H1 (cell line): ENCODE measurements around the gene SNW1. TPM values are rescaled to one million over a fixed set of nuclear protein-coding genes. Genes with fewer than 3 reads are reported as not detected.
"Not testable (repeated sequence)": the region's sequence is repeated elsewhere in the genome, so short reads cannot be mapped to it uniquely, and the experiment has no call there.

ENCODE experiments used
- CTCF ChIA-PET: fragments of 300-600 bp; sonication (Branson Sonifier 250); formaldehyde crosslinking; loops from one replicate; lab custom pipeline; 2021; ENCODE audit not compliant: partially characterized antibody; lab: Charles Lee
- POLR2A ChIA-PET: fragments of 300-600 bp; sonication (Branson Sonifier 250); formaldehyde crosslinking; loops from one replicate; lab custom pipeline; 2021; ENCODE audit warnings: inconsistent platforms; ENCODE audit not compliant: partially characterized antibody; lab: Charles Lee
- DNase-seq, 2 experiments: peaks; one replicate each; pipeline versions ENCODE4 v3.0.0 to v3.0.0-alpha.2; 2010 to 2022; ENCODE audit warnings: low spot score in 2 of 2, low read depth in 1 of 2, mixed read lengths in 1 of 2
- FAIRE-seq: peaks from 2 replicates; lab custom pipeline; 2011; peaks lifted over from hg19 to GRCh38; lab: Jason Lieb, UNC
- H2AFZ ChIP-seq: 2 replicates; pipeline ENCODE4 v1.8.1; 2012; ENCODE audit warnings: low read length, inconsistent platforms
- H2AK5ac ChIP-seq: 2 replicates; pipeline ENCODE4 v1.6.1; 2013; ENCODE audit warnings: low read depth, low read length
- H2BK120ac ChIP-seq: replicated peaks from 2 replicates; pipeline ENCODE3; 2013; ENCODE audit warnings: low read depth, low read length, inconsistent platforms
- H2BK12ac ChIP-seq: 2 replicates; pipeline ENCODE4 v1.6.1; 2013; ENCODE audit warnings: low read depth, low read length
- H2BK15ac ChIP-seq: 2 replicates; pipeline ENCODE4 v1.6.1; 2013; ENCODE audit warnings: low read length
- H2BK20ac ChIP-seq: 2 replicates; pipeline ENCODE4 v1.6.1; 2013; ENCODE audit warnings: low read length
- H2BK5ac ChIP-seq: 2 replicates; pipeline ENCODE4 v1.6.1; 2013; ENCODE audit warnings: low read depth, low read length
- H3K14ac ChIP-seq: 2 replicates; pipeline ENCODE4 v1.6.1; 2013; ENCODE audit warnings: inconsistent platforms; ENCODE audit not compliant: insufficient read length
- H3K18ac ChIP-seq: 2 replicates; pipeline ENCODE4 v1.6.1; 2013; ENCODE audit warnings: low read length; ENCODE audit errors: extremely low read depth
- H3K23ac ChIP-seq: 2 replicates; pipeline ENCODE4 v1.6.1; 2013; ENCODE audit warnings: inconsistent platforms; ENCODE audit not compliant: insufficient read length
- H3K23me2 ChIP-seq: 2 replicates; pipeline ENCODE4 v1.6.1; 2013; ENCODE audit warnings: low read depth, low read length
- H3K27ac ChIP-seq: 2 replicates; pipeline ENCODE4 v1.6.1; 2011; ENCODE audit warnings: low read depth, low read length, inconsistent platforms
- H3K27me3 ChIP-seq, 4 experiments: replicated peaks in 1 of 4; 1 replicate in 1 of 4; 2 replicates in 3 of 4; pipeline versions ENCODE4 v1.6.1 to v1.8.1; 2011 to 2013; ENCODE audit warnings: low read length in 3 of 4, mild to moderate bottlenecking in 3 of 4, inconsistent platforms in 2 of 4, mixed read lengths in 2 of 4, moderate library complexity in 1 of 4; ENCODE audit not compliant: control insufficient read depth in 3 of 4, insufficient read depth in 3 of 4; ENCODE audit errors: extremely low read depth in 1 of 4
- H3K36me3 ChIP-seq, 4 experiments: 2 replicates each; pipeline versions ENCODE4 v1.6.1 to v1.8.1; 2011 to 2013; ENCODE audit warnings: mild to moderate bottlenecking in 4 of 4, low read length in 3 of 4, moderate library complexity in 2 of 4, control low read depth in 1 of 4, inconsistent platforms in 1 of 4; ENCODE audit not compliant: insufficient read depth in 4 of 4, control insufficient read depth in 2 of 4
- H3K4ac ChIP-seq: replicated peaks from 2 replicates; pipeline ENCODE3; 2013; ENCODE audit warnings: low read length, low read depth, mixed read lengths, inconsistent platforms; ENCODE audit not compliant: insufficient read length
- H3K4me1 ChIP-seq, 4 experiments: replicated peaks in 1 of 4; 1 replicate in 1 of 4; 2 replicates in 3 of 4; pipeline versions ENCODE4 v1.6.1 to v1.8.1; 2011 to 2013; ENCODE audit warnings: low read length in 3 of 4, inconsistent platforms in 2 of 4, mixed read lengths in 1 of 4; ENCODE audit not compliant: insufficient read depth in 4 of 4, control insufficient read depth in 3 of 4
- H3K4me2 ChIP-seq, 2 experiments: 2 replicates each; pipeline versions ENCODE4 v1.6.1 to v1.8.1; 2011 to 2013; ENCODE audit warnings: low read depth in 2 of 2, low read length in 2 of 2, control low read depth in 1 of 2, inconsistent platforms in 1 of 2, mild to moderate bottlenecking in 1 of 2; ENCODE audit not compliant: insufficient read depth in 1 of 2
- H3K4me3 ChIP-seq, 4 experiments: fragments of 200-600, 300-600 bp in 1 of 4; sonication (generic), shearing (Covaris generic), sonication (Bioruptor Twin) in 1 of 4; 2 replicates each; pipeline versions ENCODE4 v1.5.1 to v1.8.1; 2011 to 2016; ENCODE audit warnings: low read length in 4 of 4, low read depth in 3 of 4, control low read depth in 2 of 4, inconsistent platforms in 2 of 4, mild to moderate bottlenecking in 2 of 4, mixed read lengths in 1 of 4, moderate library complexity in 1 of 4; ENCODE audit not compliant: insufficient read depth in 2 of 4; ENCODE audit errors: extremely low read depth in 1 of 4
- H3K56ac ChIP-seq: replicated peaks from 2 replicates; pipeline ENCODE3; 2013; ENCODE audit warnings: low read depth, mild to moderate bottlenecking, mixed read lengths, low read length, inconsistent platforms; ENCODE audit not compliant: insufficient read length
- H3K79me1 ChIP-seq: 2 replicates; pipeline ENCODE4 v1.6.1; 2013; ENCODE audit warnings: low read depth, low read length, control low read depth
- H3K79me2 ChIP-seq, 2 experiments: 2 replicates each; pipeline versions ENCODE4 v1.6.1 to v1.8.1; 2012 to 2013; ENCODE audit warnings: low read length in 2 of 2, mild to moderate bottlenecking in 2 of 2, inconsistent platforms in 1 of 2; ENCODE audit not compliant: insufficient read depth in 2 of 2, control insufficient read depth in 1 of 2
- H3K9ac ChIP-seq, 4 experiments: replicated peaks in 1 of 4; 1 replicate in 1 of 4; 2 replicates in 3 of 4; pipeline versions ENCODE4 v1.6.1 to v1.8.1; 2011 to 2013; ENCODE audit warnings: low read depth in 3 of 4, low read length in 3 of 4, control low read depth in 2 of 4, mild to moderate bottlenecking in 2 of 4, moderate library complexity in 2 of 4, inconsistent platforms in 1 of 4; ENCODE audit errors: extremely low read depth in 1 of 4
- H3K9me3 ChIP-seq, 2 experiments: 2 replicates each; pipeline versions ENCODE4 v1.6.1 to v1.8.1; 2012 to 2013; ENCODE audit warnings: mild to moderate bottlenecking in 2 of 2, moderate library complexity in 2 of 2, control low read depth in 1 of 2, inconsistent platforms in 1 of 2, low read depth in 1 of 2, low read length in 1 of 2, mixed read lengths in 1 of 2; ENCODE audit not compliant: insufficient read depth in 2 of 2
- H4K20me1 ChIP-seq, 2 experiments: replicated peaks in 1 of 2; 2 replicates each; pipeline versions ENCODE3 to v1.8.1; 2011 to 2013; ENCODE audit warnings: inconsistent platforms in 2 of 2, low read length in 2 of 2, mild to moderate bottlenecking in 1 of 2; ENCODE audit not compliant: insufficient read depth in 2 of 2, control insufficient read depth in 1 of 2
- H4K5ac ChIP-seq: 2 replicates; pipeline ENCODE4 v1.6.1; 2013; ENCODE audit warnings: low read length, low read depth, mixed read lengths, inconsistent platforms; ENCODE audit not compliant: insufficient read length
- H4K8ac ChIP-seq: 2 replicates; pipeline ENCODE4 v1.8.0; 2013; ENCODE audit warnings: mild to moderate bottlenecking, moderate library complexity, low read length, inconsistent platforms; ENCODE audit not compliant: insufficient read depth; ENCODE audit errors: extremely low read depth
- H4K91ac ChIP-seq: replicated peaks from 2 replicates; pipeline ENCODE3; 2013; ENCODE audit warnings: low read length, mixed read lengths, inconsistent platforms; ENCODE audit not compliant: insufficient read length
- WGBS, 2 experiments: shearing (Covaris generic) in 1 of 2; methylation state at CpG; one replicate each; pipeline versions ENCODE4 v1.1.6 to v1.1.7; 2013 to 2015; ENCODE audit warnings: low lambda C conversion rate in 2 of 2, mixed read lengths in 2 of 2, inconsistent platforms in 1 of 2, low coverage in 1 of 2, missing lambda C conversion rate in 1 of 2; ENCODE audit not compliant: insufficient replicate concordance in 2 of 2, insufficient coverage in 1 of 2, insufficient read length in 1 of 2; ENCODE audit errors: extremely low coverage in 1 of 2, missing lambda C conversion rate in 1 of 2; 5-methylcytosine and 5-hydroxymethylcytosine counted together
- polyA plus RNA-seq, 7 experiments: library from polyadenylated mRNA; depleted of rRNA in 3 of 7; stranded (reverse) in 5 of 7; unstranded in 2 of 7; fragments of >200 nt in 5 of 7; fragments of 200-250 nt in 2 of 7; gene quantifications; 1 replicate in 5 of 7; 2 replicates in 1 of 7; 4 replicates in 1 of 7; pipeline versions ENCODE4 v1.2.1 to v1.2.3, GENCODE V29; 2011 to 2013; ENCODE audit warnings: missing spikeins in 2 of 7, mixed read lengths in 2 of 7
- total RNA-seq: library from RNA; stranded (reverse); fragmentation: NEBNext Ultra II Directional; extraction: Animal tissue kit (Norgen Biotek cat#: 25700); gene quantifications from 2 replicates; pipeline ENCODE4 v1.2.1, GENCODE V29; 2021
- TF ChIP-seq, protein P1 (sequence below): IDR thresholded peaks from 2 replicates; pipeline ENCODE4 v1.6.1; 2012; ENCODE audit warnings: low read length, inconsistent platforms

Gene SNW1
- total and polyA plus RNA-seq, 2 of the 8 experiments (the other 6 are each of a cell fraction or from before 2014, with no cell fraction given): 13.2 to 79.2 TPM

GRCh38 chr14:77782202-77782601, 21.2 kb upstream of the SNW1 start (continued):
- TF ChIP-seq, protein P1, sequence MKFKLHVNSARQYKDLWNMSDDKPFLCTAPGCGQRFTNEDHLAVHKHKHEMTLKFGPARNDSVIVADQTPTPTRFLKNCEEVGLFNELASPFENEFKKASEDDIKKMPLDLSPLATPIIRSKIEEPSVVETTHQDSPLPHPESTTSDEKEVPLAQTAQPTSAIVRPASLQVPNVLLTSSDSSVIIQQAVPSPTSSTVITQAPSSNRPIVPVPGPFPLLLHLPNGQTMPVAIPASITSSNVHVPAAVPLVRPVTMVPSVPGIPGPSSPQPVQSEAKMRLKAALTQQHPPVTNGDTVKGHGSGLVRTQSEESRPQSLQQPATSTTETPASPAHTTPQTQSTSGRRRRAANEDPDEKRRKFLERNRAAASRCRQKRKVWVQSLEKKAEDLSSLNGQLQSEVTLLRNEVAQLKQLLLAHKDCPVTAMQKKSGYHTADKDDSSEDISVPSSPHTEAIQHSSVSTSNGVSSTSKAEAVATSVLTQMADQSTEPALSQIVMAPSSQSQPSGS: no peak

- not testable (repeated sequence) for H2BK20ac ChIP-seq, FAIRE-seq, H3K14ac ChIP-seq, H4K20me1 ChIP-seq, H2AK5ac ChIP-seq, H3K79me2 ChIP-seq, H3K27ac ChIP-seq, H3K18ac ChIP-seq, H3K56ac ChIP-seq, H2BK12ac ChIP-seq, H3K9ac ChIP-seq, H4K8ac ChIP-seq, H3K23ac ChIP-seq, DNase-seq, H3K23me2 ChIP-seq, H3K4ac ChIP-seq, H4K5ac ChIP-seq, H2BK5ac ChIP-seq, H2AFZ ChIP-seq, H2BK120ac ChIP-seq, H3K36me3 ChIP-seq, H2BK15ac ChIP-seq, H4K91ac ChIP-seq, H3K4me1 ChIP-seq, H3K9me3 ChIP-seq, H3K27me3 ChIP-seq, H3K4me2 ChIP-seq, H3K79me1 ChIP-seq, H3K4me3 ChIP-seq
- WGBS, 2 experiments: 89% methylated on average over 4 of the region's 4 CpGs; no CpG with 5 or more reads in 1 of the 2 experiments
- CTCF ChIA-PET: interaction anchor here (1.3 kb wide), 1 partner anchor 12 kb away, joined by 3 read pairs; no protein-coding TSS in a partner anchor
- POLR2A ChIA-PET: interaction anchor here (0.7 kb wide), 1 partner anchor 106 kb away, joined by 3 read pairs; no protein-coding TSS in a partner anchor
Observed at GRCh38 chr14:77773966-77774365, 13.0 kb upstream of the SNW1 start.
